ENCODE measurements around the gene MAD2L1.

DNA sequence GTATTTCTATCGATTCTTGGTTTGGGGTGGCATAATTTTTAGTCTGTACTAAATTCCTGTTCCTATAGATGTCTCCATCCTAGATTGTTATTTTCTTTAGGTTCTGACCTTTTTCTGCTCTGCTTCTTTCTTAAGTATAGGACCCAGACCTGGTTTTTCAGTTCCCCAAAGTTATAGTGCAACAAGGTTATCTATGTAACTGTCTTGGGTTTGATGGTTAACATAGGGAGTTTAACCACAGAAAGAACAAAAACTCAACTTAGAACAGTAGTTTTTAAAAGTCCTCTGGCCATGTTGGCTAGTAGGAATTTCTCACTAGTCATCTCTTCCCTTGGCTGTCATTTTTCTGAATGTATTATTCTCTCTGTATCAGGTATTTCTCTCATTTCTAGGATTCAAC lies 38.8 kb upstream of the MAD2L1 start:
- TF ChIP-seq, protein P1, sequence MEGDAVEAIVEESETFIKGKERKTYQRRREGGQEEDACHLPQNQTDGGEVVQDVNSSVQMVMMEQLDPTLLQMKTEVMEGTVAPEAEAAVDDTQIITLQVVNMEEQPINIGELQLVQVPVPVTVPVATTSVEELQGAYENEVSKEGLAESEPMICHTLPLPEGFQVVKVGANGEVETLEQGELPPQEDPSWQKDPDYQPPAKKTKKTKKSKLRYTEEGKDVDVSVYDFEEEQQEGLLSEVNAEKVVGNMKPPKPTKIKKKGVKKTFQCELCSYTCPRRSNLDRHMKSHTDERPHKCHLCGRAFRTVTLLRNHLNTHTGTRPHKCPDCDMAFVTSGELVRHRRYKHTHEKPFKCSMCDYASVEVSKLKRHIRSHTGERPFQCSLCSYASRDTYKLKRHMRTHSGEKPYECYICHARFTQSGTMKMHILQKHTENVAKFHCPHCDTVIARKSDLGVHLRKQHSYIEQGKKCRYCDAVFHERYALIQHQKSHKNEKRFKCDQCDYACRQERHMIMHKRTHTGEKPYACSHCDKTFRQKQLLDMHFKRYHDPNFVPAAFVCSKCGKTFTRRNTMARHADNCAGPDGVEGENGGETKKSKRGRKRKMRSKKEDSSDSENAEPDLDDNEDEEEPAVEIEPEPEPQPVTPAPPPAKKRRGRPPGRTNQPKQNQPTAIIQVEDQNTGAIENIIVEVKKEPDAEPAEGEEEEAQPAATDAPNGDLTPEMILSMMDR (IDR thresholded peaks at IDR 0.05): no peak
- no peak for TF ChIP-seq POLR2AphosphoS5 (IDR thresholded peaks at IDR 0.05)
- TF ChIP-seq POLR2A (IDR thresholded peaks at IDR 0.05): no peak
- no peak for TF ChIP-seq EP300 (IDR thresholded peaks at IDR 0.05)

All from gastroesophageal sphincter (tissue), 3 donors.